ENCODE results near the gene UCHL3. TPM values are rescaled to one million over a fixed set of nuclear protein-coding genes. Genes with fewer than 3 reads are reported as not detected.
"Not testable (repeated sequence)": the region's sequence is repeated elsewhere in the genome, so short reads cannot be mapped to it uniquely, and the experiment has no call there.

UCHL3 gene
- total and polyA plus RNA-seq, 10 of the 15 experiments (the other 5 are each of a cell fraction or from before 2014, with no cell fraction given): 52.5 to 179 (median 104) TPM

DNA sequence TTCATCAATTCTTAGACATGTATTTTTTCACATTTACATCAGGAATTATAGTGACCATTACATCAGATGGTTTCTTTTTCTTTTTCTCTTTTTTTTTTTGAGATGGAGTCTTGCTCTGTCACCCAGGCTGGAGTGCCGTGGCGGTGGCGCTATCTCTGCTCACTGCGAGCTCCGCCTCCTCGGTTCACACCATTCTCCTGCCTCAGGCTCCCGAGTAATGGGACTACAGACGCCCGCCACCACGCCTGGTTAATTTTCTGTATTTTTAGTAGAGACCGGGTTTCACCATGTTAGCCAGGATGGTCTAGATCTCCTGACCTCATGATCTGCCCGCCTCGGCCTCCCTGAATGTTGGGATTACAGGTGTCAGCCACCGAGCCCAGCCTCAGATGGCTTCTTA, 4.2 kb upstream of the UCHL3 start:
- H3K27ac ChIP-seq (ENCODE audit: control insufficient read depth, insufficient read depth); H3K79me2 ChIP-seq (ENCODE audit: control insufficient read depth, insufficient read depth, low read length); DNase-seq (ENCODE audit: low read depth, low spot score); H3K4me3 ChIP-seq; BruUV-seq (replicated peaks); H4K20me1 ChIP-seq (ENCODE audit: control insufficient read depth, insufficient read depth); H3K4me2 ChIP-seq (ENCODE audit: control insufficient read depth, insufficient read depth); H3K9me3 ChIP-seq (replicated peaks; ENCODE audit: control insufficient read depth, insufficient read depth, low read length); H3K9ac ChIP-seq (ENCODE audit: control insufficient read depth, insufficient read depth, low read length); H3K4me1 ChIP-seq (ENCODE audit: control insufficient read depth, insufficient read depth, low read length); SMC1A ChIA-PET (ENCODE audit: uncharacterized antibody, unreplicated experiment); ATAC-seq; POLR2A ChIA-PET; H2AFZ ChIP-seq (ENCODE audit: control insufficient read depth, low read depth, low read length); intact Hi-C loops (cut with micrococcal nuclease; ENCODE audit: unreplicated experiment); FAIRE-seq; RAD21 ChIA-PET (ENCODE audit: unreplicated experiment); H3K27me3 ChIP-seq (replicated peaks in 1 of 2; ENCODE audit: control insufficient read depth in 2 of 2, insufficient read depth in 2 of 2, low read length in 1 of 2); H3K36me3 ChIP-seq (ENCODE audit: control insufficient read depth in 2 of 2, insufficient read depth in 2 of 2, low read length in 1 of 2): not testable (repeated sequence)
- CTCF ChIA-PET: interaction anchor here (0.9 to 2.0 kb wide), 3 partner anchors 8 to 174 kb away, joined by 3 to 4 read pairs (median 3); partner anchors contain the start of gene COMMD6
- in situ Hi-C loops (cut with MboI): loop anchor here (5.0 kb wide), 1 partner anchor 173 kb away; no protein-coding TSS in a partner anchor
- 91% methylated on average over 14 of the region's 14 CpGs for WGBS (ENCODE audit: insufficient coverage, insufficient replicate concordance, low lambda C conversion rate, missing lambda C conversion rate)

DNA sequence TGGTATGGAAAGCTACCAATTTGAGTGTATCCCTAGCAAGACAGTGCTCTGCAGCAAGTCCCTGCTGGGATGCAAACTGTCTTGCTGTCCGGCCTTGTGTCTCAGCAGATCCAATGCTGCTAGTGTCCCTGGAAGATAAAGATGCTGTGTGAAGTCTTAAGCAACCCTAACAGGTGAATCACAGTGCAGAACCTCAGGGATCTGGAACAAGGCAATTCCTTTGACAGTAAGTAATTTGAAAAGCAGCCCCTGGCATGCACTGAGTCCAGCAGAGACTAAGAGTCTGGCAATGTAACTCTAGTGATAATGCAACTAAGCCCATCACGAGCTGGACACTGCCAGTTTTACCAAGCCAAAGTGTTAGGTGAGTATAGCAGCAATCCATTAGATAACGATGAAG, 1.7 kb upstream of the UCHL3 start:
- H4K20me1 ChIP-seq (ENCODE audit: control insufficient read depth, insufficient read depth): no peaks in the 10 kb centered on the region
- no peak for ATAC-seq
- ChIA-PET RAD21 (ENCODE audit: unreplicated experiment) (interaction anchor here (1.2 kb wide), 1 partner anchor 65 kb away, joined by 4 read pairs; the partner anchor contains the start of gene TBC1D4), CTCF (interaction anchor here (0.7 to 2.5 kb wide), 4 partner anchors 61 to 175 kb away, joined by 3 to 11 read pairs (median 6); partner anchors contain the start of gene TBC1D4), POLR2A (interaction anchor here (0.7 kb wide), 1 partner anchor 11 kb away, joined by 3 read pairs; the partner anchor contains the start of gene COMMD6), SMC1A (ENCODE audit: uncharacterized antibody, unreplicated experiment) (interaction anchor here (0.7 to 1.0 kb wide), 8 partner anchors 9 to 181 kb away, joined by 3 to 4 read pairs (median 3); partner anchors contain the start of gene TBC1D4)
- TF ChIP-seq, protein P1, sequence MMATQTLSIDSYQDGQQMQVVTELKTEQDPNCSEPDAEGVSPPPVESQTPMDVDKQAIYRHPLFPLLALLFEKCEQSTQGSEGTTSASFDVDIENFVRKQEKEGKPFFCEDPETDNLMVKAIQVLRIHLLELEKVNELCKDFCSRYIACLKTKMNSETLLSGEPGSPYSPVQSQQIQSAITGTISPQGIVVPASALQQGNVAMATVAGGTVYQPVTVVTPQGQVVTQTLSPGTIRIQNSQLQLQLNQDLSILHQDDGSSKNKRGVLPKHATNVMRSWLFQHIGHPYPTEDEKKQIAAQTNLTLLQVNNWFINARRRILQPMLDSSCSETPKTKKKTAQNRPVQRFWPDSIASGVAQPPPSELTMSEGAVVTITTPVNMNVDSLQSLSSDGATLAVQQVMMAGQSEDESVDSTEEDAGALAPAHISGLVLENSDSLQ (IDR thresholded peaks at IDR 0.05): no peak
- TF ChIP-seq ESRRA (IDR thresholded peaks at IDR 0.05; ENCODE audit: low read length) (no peak), ASH2L (IDR thresholded peaks at IDR 0.05; ENCODE audit: borderline replicate concordance, low read depth) (no peak), PAX5 (IDR thresholded peaks at IDR 0.05; ENCODE audit: borderline replicate concordance, low read depth, low read length) (no peak)
- TF ChIP-seq, protein P2, sequence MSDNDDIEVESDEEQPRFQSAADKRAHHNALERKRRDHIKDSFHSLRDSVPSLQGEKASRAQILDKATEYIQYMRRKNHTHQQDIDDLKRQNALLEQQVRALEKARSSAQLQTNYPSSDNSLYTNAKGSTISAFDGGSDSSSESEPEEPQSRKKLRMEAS (IDR thresholded peaks at IDR 0.05; ENCODE audit: low read depth, low read length): no peak
- H3K27ac ChIP-seq (ENCODE audit: control insufficient read depth, insufficient read depth): no peak overlapping the region
- BruUV-seq (replicated peaks): no TSS peak
- no peak overlapping the region for H3K4me2 ChIP-seq (ENCODE audit: control insufficient read depth, insufficient read depth)
- 81% methylated on average over 3 of the region's 3 CpGs for WGBS (ENCODE audit: insufficient coverage, insufficient replicate concordance, low lambda C conversion rate, missing lambda C conversion rate)
- FAIRE-seq: no peak
- no peak overlapping the region for H3K4me3 ChIP-seq
- H3K27me3 ChIP-seq (replicated peaks in 1 of 2; ENCODE audit: control insufficient read depth in 2 of 2, insufficient read depth in 2 of 2, low read length in 1 of 2): no peaks in the 10 kb centered on the region
- in situ Hi-C loops (cut with MboI) (loop anchor here (5.0 kb wide), 1 partner anchor 176 kb away; no protein-coding TSS in a partner anchor), intact Hi-C loops (cut with micrococcal nuclease; ENCODE audit: unreplicated experiment) (no loop called here)
- H2AFZ ChIP-seq (ENCODE audit: control insufficient read depth, low read depth, low read length): no peak overlapping the region
- no peak overlapping the region for H3K9ac ChIP-seq (ENCODE audit: control insufficient read depth, insufficient read depth, low read length)
- H3K9me3 ChIP-seq (replicated peaks; ENCODE audit: control insufficient read depth, insufficient read depth, low read length): no peaks in the 10 kb centered on the region
- DNase-seq (ENCODE audit: low read depth, low spot score): no peak
- H3K79me2 ChIP-seq (ENCODE audit: control insufficient read depth, insufficient read depth, low read length): peaks cover 26% of the 10 kb centered on the region
- no peaks in the 10 kb centered on the region for H3K36me3 ChIP-seq (ENCODE audit: control insufficient read depth in 2 of 2, insufficient read depth in 2 of 2, low read length in 1 of 2)
- peaks cover 9% of the 10 kb centered on the region for H3K4me1 ChIP-seq (ENCODE audit: control insufficient read depth, insufficient read depth, low read length)
